HepG2 (cell line): ENCODE measurements around the gene ACADVL. TPM values are rescaled to one million over a fixed set of nuclear protein-coding genes. Genes with fewer than 3 reads are reported as not detected.

Source experiments
- CHD4 ChIP-seq: fragments of 200-600 bp; sonication (generic); IDR thresholded peaks from 2 replicates; pipeline ENCODE4 v1.7.0; 2017; ENCODE audit warnings: mild to moderate bottlenecking, low read length, borderline replicate concordance
- ELK4 ChIP-seq: sonication (generic); formaldehyde crosslinking; IDR thresholded peaks from 2 replicates; pipeline ENCODE4 v1.9.0; 2021; ENCODE audit warnings: missing genetic modification reagents, borderline replicate concordance
- FOSL2 ChIP-seq: sonication (generic); formaldehyde crosslinking; IDR thresholded peaks from 2 replicates; pipeline ENCODE4 v1.4.0; 2020; ENCODE audit warnings: missing genetic modification reagents
- KDM6A ChIP-seq: IDR thresholded peaks from 2 replicates; pipeline ENCODE4 v1.6.1; 2016; ENCODE audit warnings: low read depth
- KLF9 ChIP-seq: IDR thresholded peaks from 2 replicates; pipeline ENCODE4 v1.6.1; 2016; ENCODE audit warnings: low read depth
- MIXL1 ChIP-seq: IDR thresholded peaks from 2 replicates; pipeline ENCODE4 v1.6.1; 2016
- MTERF4 ChIP-seq: sonication (generic); formaldehyde crosslinking; IDR thresholded peaks from 2 replicates; pipeline ENCODE4 v1.8.0; 2023; ENCODE audit warnings: mild to moderate bottlenecking, missing genetic modification reagents
- MTF1 ChIP-seq: sonication (generic); formaldehyde crosslinking; IDR thresholded peaks from 2 replicates; pipeline ENCODE4 v1.5.0; 2020; ENCODE audit warnings: missing genetic modification reagents
- MYPOP ChIP-seq: sonication (generic); formaldehyde crosslinking; IDR thresholded peaks from 2 replicates; pipeline ENCODE4 v1.8.1; 2023; ENCODE audit warnings: mild to moderate bottlenecking, moderate library complexity, missing genetic modification reagents
- NCOA1 ChIP-seq: sonication (generic); formaldehyde crosslinking; IDR thresholded peaks from 2 replicates; pipeline ENCODE4 v1.9.0; 2021; ENCODE audit warnings: missing genetic modification reagents
- NR2F1 ChIP-seq, 2 experiments: fragments of 450-650 bp in 1 of 2; formaldehyde crosslinking in 1 of 2; IDR thresholded peaks; 2 replicates each; pipeline versions ENCODE4 v1.5.0 to v1.6.1; 2016 to 2020; ENCODE audit warnings: mild to moderate bottlenecking in 1 of 2, missing compliant biosample characterization in 1 of 2, missing genetic modification reagents in 1 of 2, moderate library complexity in 1 of 2
- POLR2G ChIP-seq: fragments of 200-400 bp; formaldehyde crosslinking; IDR thresholded peaks from 2 replicates; pipeline ENCODE4 v1.6.1; 2018; ENCODE audit warnings: mild to moderate bottlenecking, low read depth, low read length, moderate library complexity
- RBFOX2 ChIP-seq: fragments of 200-400 bp; formaldehyde crosslinking; IDR thresholded peaks from 2 replicates; pipeline ENCODE4 v1.6.1; 2017; ENCODE audit warnings: low read depth, mild to moderate bottlenecking, low read length
- SOX6 ChIP-seq, 2 experiments: fragments of 450-650 bp in 1 of 2; sonication (generic) in 1 of 2; formaldehyde crosslinking in 1 of 2; IDR thresholded peaks; 2 replicates each; pipeline versions ENCODE4 v1.4.0 to v1.6.1; 2017 to 2020; ENCODE audit warnings: antibody characterized with exemption in 1 of 2, mild to moderate bottlenecking in 1 of 2, missing genetic modification reagents in 1 of 2
- ZNF280D ChIP-seq: sonication (generic); formaldehyde crosslinking; IDR thresholded peaks from 2 replicates; pipeline ENCODE4 v1.5.1; 2020; ENCODE audit warnings: mild to moderate bottlenecking, missing genetic modification reagents
- ZNF282 ChIP-seq: fragments of 450-650 bp; IDR thresholded peaks from 2 replicates; pipeline ENCODE4 v1.6.1; 2018; ENCODE audit not compliant: partially characterized antibody
- ZNF639 ChIP-seq: conservative IDR thresholded peaks from 2 replicates; pipeline ENCODE4 v1.6.1; 2018; ENCODE audit warnings: missing genetic modification reagents
- polyA plus RNA-seq, 8 experiments: library from polyadenylated mRNA; depleted of rRNA in 3 of 8; stranded (reverse) in 7 of 8; unstranded in 1 of 8; fragments of >200 nt; fragmentation: Illumina TruSeq in 4 of 8; extraction: Trizol in 4 of 8; gene quantifications; 2 replicates each; pipeline versions ENCODE4 v1.2.1 to v1.2.3, GENCODE V29; 2011 to 2016; ENCODE audit warnings: low read depth in 4 of 8, missing spikeins in 1 of 8, mixed read lengths in 1 of 8; ENCODE audit not compliant: insufficient read depth in 1 of 8
- total RNA-seq, 5 experiments: library from RNA; depleted of rRNA; stranded (reverse); fragments of >200 nt; fragmentation: Illumina TruSeq; extraction: Trizol; gene quantifications; 2 replicates each; pipeline ENCODE4 v1.2.3, GENCODE V29; 2016; ENCODE audit warnings: low read depth in 1 of 5

Gene ACADVL
- total and polyA plus RNA-seq, 2 of the 13 experiments (the other 11 are each of a cell fraction or from before 2014, with no cell fraction given): 219 to 412 TPM

GRCh38 chr17:7258731-7259554 is 39.2 kb downstream of the ACADVL start (continued):
- TF ChIP-seq SOX6 (IDR thresholded peaks at IDR 0.05) (no peak), SOX6 (CRISPR knock-in tag; IDR thresholded peaks at IDR 0.05) (peak; percentile 93), NR2F1 (CRISPR knock-in tag; IDR thresholded peaks at IDR 0.05) (no peak), POLR2G (peak; percentile 80), ZNF282 (no peak), CHD4 (peak; percentile 63; the same call in 1 of the 2 replicates), MTF1 (CRISPR knock-in tag) (no peak), KDM6A (peak; percentile 62; the same call in 1 of the 2 replicates), KLF9 (CRISPR knock-in tag) (0 out of 2 replicates have a peak, but pooled peaks have one; percentile 48), NCOA1 (no peak), RBFOX2 (peak; percentile 47), MTERF4 (CRISPR knock-in tag) (no peak), ZNF280D (CRISPR knock-in tag) (peak; percentile 80; the same call in 1 of the 2 replicates), FOSL2 (peak; percentile 54), MIXL1 (no peak; the same call in 1 of the 2 replicates), MYPOP (peak; percentile 71; the same call in 1 of the 2 replicates), ELK4 (CRISPR knock-in tag) (no peak), ZNF639 (CRISPR knock-in tag) (peak; percentile 44; the same call in 1 of the 2 replicates)
